Endothelial cell of umbilical vein (primary cell): Measurements from ENCODE around the gene KTN1. TPM values are rescaled to one million over a fixed set of nuclear protein-coding genes. Genes with fewer than 3 reads are reported as not detected.

Experiments used
- BruUV-seq: library from RNA; stranded (reverse); fragments of 400-500 nt; replicated peaks from 2 replicates; lab custom pipeline; 2021; lab: Mats Ljungman, UMichigan
- CTCF ChIA-PET: fragments of 300-600, 350-600 bp; sonication (Branson Sonifier 250); formaldehyde crosslinking; loops from one replicate; lab custom pipeline; 2021; ENCODE audit warnings: antibody characterized with exemption, inconsistent platforms; lab: Charles Lee
- POLR2A ChIA-PET: fragments of 300-600, 350-600 bp; sonication (Branson Sonifier 250); formaldehyde crosslinking; loops from one replicate; lab custom pipeline; 2021; ENCODE audit warnings: antibody characterized with exemption, inconsistent platforms; lab: Charles Lee
- DNase-seq: peaks from one replicate; pipeline ENCODE4 v3.0.0-alpha.2; 2011; ENCODE audit warnings: low read depth, low spot score
- FAIRE-seq: peaks from 2 replicates; lab custom pipeline; 2011; peaks lifted over from hg19 to GRCh38; lab: Jason Lieb, UNC
- H2AFZ ChIP-seq: 2 replicates; pipeline ENCODE4 v1.6.0; 2012; ENCODE audit warnings: low read depth, low read length, control low read depth, inconsistent platforms
- H3K27ac ChIP-seq: 2 replicates; pipeline ENCODE4 v1.5.1; 2011; ENCODE audit warnings: low read depth, mild to moderate bottlenecking, control low read depth, low read length, moderate library complexity; ENCODE audit not compliant: insufficient read depth
- H3K27me3 ChIP-seq, 2 experiments: 2 replicates each; pipeline versions ENCODE4 v1.6.0 to v1.6.1; 2011; ENCODE audit warnings: low read length in 2 of 2, mixed read lengths in 1 of 2; ENCODE audit not compliant: control insufficient read depth in 2 of 2, insufficient read depth in 2 of 2
- H3K36me3 ChIP-seq, 2 experiments: 2 replicates in 1 of 2; 3 replicates in 1 of 2; pipeline ENCODE4 v1.5.1; 2011; ENCODE audit warnings: low read length in 2 of 2, mild to moderate bottlenecking in 1 of 2, moderate library complexity in 1 of 2; ENCODE audit not compliant: control insufficient read depth in 2 of 2, insufficient read depth in 2 of 2; ENCODE audit errors: extremely low read depth in 1 of 2
- H3K4me1 ChIP-seq: 3 replicates; pipeline ENCODE4 v1.5.1; 2011; ENCODE audit warnings: mild to moderate bottlenecking, low read length; ENCODE audit not compliant: control insufficient read depth, insufficient read depth; ENCODE audit errors: extremely low read depth
- H3K4me2 ChIP-seq: 2 replicates; pipeline ENCODE4 v1.6.1; 2011; ENCODE audit warnings: low read length, control low read depth, mixed read lengths; ENCODE audit not compliant: insufficient read depth
- H3K4me3 ChIP-seq, 3 experiments: fragments of 200-600 bp in 1 of 3; sonication (generic), shearing (Covaris generic) in 1 of 3; replicated peaks in 1 of 3; 2 replicates each; pipeline ENCODE4 v1.5.1; 2011 to 2016; ENCODE audit warnings: control low read depth in 3 of 3, low read length in 3 of 3, mild to moderate bottlenecking in 2 of 3, inconsistent platforms in 1 of 3, low read depth in 1 of 3, moderate library complexity in 1 of 3; ENCODE audit not compliant: insufficient read depth in 1 of 3
- H3K79me2 ChIP-seq: 2 replicates; pipeline ENCODE4 v1.6.0; 2012; ENCODE audit warnings: low read length, inconsistent platforms; ENCODE audit not compliant: control insufficient read depth, insufficient read depth
- H3K9ac ChIP-seq: replicated peaks from 2 replicates; pipeline ENCODE3; 2011; ENCODE audit warnings: low read length, control low read depth; ENCODE audit not compliant: insufficient read depth; ENCODE audit errors: extremely low read depth
- H3K9me1 ChIP-seq: replicated peaks from 3 replicates; pipeline ENCODE4 v1.6.0; 2011; ENCODE audit warnings: mild to moderate bottlenecking, low read length; ENCODE audit not compliant: control insufficient read depth, insufficient read depth; ENCODE audit errors: extremely low read depth
- H3K9me3 ChIP-seq: replicated peaks from 2 replicates; pipeline ENCODE4 v1.5.1; 2012; ENCODE audit warnings: low read length, inconsistent platforms; ENCODE audit not compliant: control insufficient read depth, insufficient read depth
- H4K20me1 ChIP-seq: replicated peaks from 2 replicates; pipeline ENCODE3; 2011; ENCODE audit warnings: mild to moderate bottlenecking, low read length; ENCODE audit not compliant: control insufficient read depth, insufficient read depth; ENCODE audit errors: extremely low read depth
- CTCF ChIP-seq, 2 donors: IDR thresholded peaks; 1 replicate in 1 of 2; 2 replicates in 1 of 2; pipeline ENCODE4 v1.5.1; 2011; ENCODE audit warnings: low read length in 2 of 2, mild to moderate bottlenecking in 2 of 2, moderate library complexity in 2 of 2, control low read depth in 1 of 2, inconsistent platforms in 1 of 2, low read depth in 1 of 2; ENCODE audit not compliant: insufficient read depth in 1 of 2; ENCODE audit errors: extremely low read depth in 1 of 2
- EZH2 ChIP-seq: IDR thresholded peaks from 2 replicates; pipeline ENCODE4 v1.6.1; 2012; ENCODE audit warnings: borderline replicate concordance, low read depth, mild to moderate bottlenecking, moderate library complexity, low read length, inconsistent platforms; ENCODE audit not compliant: severe bottlenecking
- FOS ChIP-seq: IDR thresholded peaks from 2 replicates; pipeline ENCODE4 v1.6.1; 2011; ENCODE audit warnings: mild to moderate bottlenecking, low read length, moderate library complexity, borderline replicate concordance; ENCODE audit not compliant: insufficient read depth
- GATA2 ChIP-seq: IDR thresholded peaks from 2 replicates; pipeline ENCODE4 v1.7.0; 2011; ENCODE audit warnings: low read depth, mild to moderate bottlenecking, moderate library complexity, mixed read lengths, low read length; ENCODE audit not compliant: insufficient read length, insufficient read depth
- JUN ChIP-seq: IDR thresholded peaks from 2 replicates; pipeline ENCODE4 v1.6.1; 2011; ENCODE audit warnings: borderline replicate concordance, low read depth; ENCODE audit not compliant: insufficient read length, insufficient read depth
- MYC ChIP-seq: IDR thresholded peaks from one replicate; pipeline ENCODE4 v1.6.1; 2011; ENCODE audit warnings: mild to moderate bottlenecking, low read depth, low read length
- POLR2A ChIP-seq: IDR thresholded peaks from 2 replicates; pipeline ENCODE4 v1.6.1; 2012; ENCODE audit warnings: low read depth, mild to moderate bottlenecking, control low read depth, low read length
- POLR2AphosphoS5 ChIP-seq: IDR thresholded peaks from 2 replicates; pipeline ENCODE4 v1.6.1; 2012; ENCODE audit warnings: low read depth, mild to moderate bottlenecking, control low read depth, low read length, moderate library complexity; ENCODE audit not compliant: insufficient read depth
- dilution Hi-C: fragments of 300-500 bp; cut with MboI; formaldehyde crosslinking; loops from one replicate; pipeline ENCODE4 v1.15.0; 2019; ENCODE audit warnings: low sequenced_read_pairs; ENCODE audit not compliant: extremely low pct_ligation_motif_present
- intact Hi-C: fragments of 100-400 bp; cut with micrococcal nuclease; formaldehyde crosslinking; loops from one replicate; pipeline ENCODE4 v1.10.0; 2022
- polyA plus RNA-seq, 4 experiments: library from polyadenylated mRNA; depleted of rRNA in 3 of 4; stranded (reverse) in 3 of 4; unstranded in 1 of 4; fragments of >200 nt; gene quantifications; 2 replicates each; pipeline versions ENCODE4 v1.2.1 to v1.2.3, GENCODE V29; 2011 to 2012; ENCODE audit warnings: missing spikeins in 1 of 4
- total RNA-seq: library from RNA; stranded (reverse); gene quantifications from 2 replicates; pipeline ENCODE4 v1.2.3, GENCODE V29; 2021
- TF ChIP-seq, protein P1 (sequence below): IDR thresholded peaks from 2 replicates; pipeline ENCODE4 v1.6.1; 2011; ENCODE audit not compliant: insufficient read depth, insufficient read length

Gene KTN1
- total and polyA plus RNA-seq, 2 donors (not counting 3 experiments of a cell fraction or from before 2014, with no cell fraction given), result 33.2 to 148 TPM

DNA sequence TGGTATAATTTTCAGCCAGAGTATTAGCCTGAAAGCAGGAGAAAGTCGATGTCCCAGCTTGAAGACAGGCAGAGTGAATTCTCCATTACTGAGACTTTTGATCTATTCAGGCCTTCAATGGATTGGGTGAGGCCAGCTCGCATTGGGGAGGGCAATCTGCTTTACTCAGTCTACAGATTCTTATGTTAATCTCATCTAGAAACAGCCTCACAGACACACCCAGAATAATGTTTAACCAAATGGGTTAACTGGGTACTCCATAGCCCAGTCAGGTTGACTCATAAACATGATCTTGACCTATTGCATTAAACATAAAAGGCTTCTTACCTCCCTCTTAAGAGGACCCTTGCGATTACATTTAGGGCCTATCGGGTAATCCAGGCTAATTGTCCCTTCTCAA is 118.0 kb downstream of the KTN1 start:
- BruUV-seq, result no TSS peak

More for the DNA sequence above, 118.0 kb downstream of the KTN1 start:
- dilution Hi-C loops (no loop called here), intact Hi-C loops (no loop called here)
- H3K27ac ChIP-seq, result no peak overlapping the region
- no peaks in the 10 kb centered on the region for H3K9me3 ChIP-seq
- no peak overlapping the region for H3K9ac ChIP-seq
- H3K9me1 ChIP-seq, result no peaks in the 10 kb centered on the region
- H3K36me3 ChIP-seq, result no peaks in the 10 kb centered on the region
- H3K4me3 ChIP-seq, result no peak overlapping the region
- TF ChIP-seq POLR2AphosphoS5 (no peak), EZH2 (no peak), CTCF (IDR thresholded peaks at IDR 0.05; ENCODE audit: extremely low read depth in 1 of 2, insufficient read depth in 1 of 2, low read depth in 1 of 2, low read length in 2 of 2) (no peak), MYC (no peak), FOS (no peak), GATA2 (no peak), POLR2A (no peak), JUN (no peak)
- TF ChIP-seq, protein P1, sequence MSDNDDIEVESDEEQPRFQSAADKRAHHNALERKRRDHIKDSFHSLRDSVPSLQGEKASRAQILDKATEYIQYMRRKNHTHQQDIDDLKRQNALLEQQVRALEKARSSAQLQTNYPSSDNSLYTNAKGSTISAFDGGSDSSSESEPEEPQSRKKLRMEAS, result no peak
- H3K4me1 ChIP-seq, result peaks cover 4% of the 10 kb centered on the region
- CTCF ChIA-PET, result interaction anchor here (1.2 kb wide), 1 partner anchor 260 kb away, joined by 4 read pairs; no protein-coding TSS in a partner anchor
- H3K79me2 ChIP-seq, result no peaks in the 10 kb centered on the region
- H3K27me3 ChIP-seq, result no peaks in the 10 kb centered on the region
- no peak for DNase-seq
- H2AFZ ChIP-seq, result no peak overlapping the region
- POLR2A ChIA-PET, result no interaction called here
- H4K20me1 ChIP-seq, result no peaks in the 10 kb centered on the region
- H3K4me2 ChIP-seq, result no peak overlapping the region
- no peak for FAIRE-seq
